A673 (cell line): ENCODE results near the gene ENPP1. TPM values are rescaled to one million over a fixed set of nuclear protein-coding genes. Genes with fewer than 3 reads are reported as not detected.

Experiments
- BruUV-seq: library from RNA; stranded (reverse); fragments of 400-500 nt; replicated peaks from 2 replicates; lab custom pipeline; 2021; lab: Mats Ljungman, UMichigan
- CTCF ChIA-PET: fragments of 300-600 bp; sonication (Branson Sonifier 250); formaldehyde crosslinking; loops from one replicate; lab custom pipeline; 2022; ENCODE audit warnings: antibody characterized with exemption; lab: Charles Lee
- POLR2A ChIA-PET: fragments of 300-600 bp; sonication (Branson Sonifier 250); formaldehyde crosslinking; loops from one replicate; lab custom pipeline; 2022; ENCODE audit warnings: antibody characterized with exemption; ENCODE audit not compliant: low non-redundant PET; lab: Charles Lee
- DNase-seq: peaks from one replicate; pipeline ENCODE4 v3.0.0-alpha.2; 2015; ENCODE audit warnings: low spot score
- H3K27ac ChIP-seq: fragments of 200-600 bp; sonication (generic); 2 replicates; pipeline ENCODE4 v1.5.1; 2016; ENCODE audit warnings: mixed run types, low read depth, mild to moderate bottlenecking, mixed read lengths, antibody characterized with exemption, low read length; ENCODE audit not compliant: poor library complexity, severe bottlenecking
- H3K27me3 ChIP-seq: fragments of 200-600 bp; sonication (generic); replicated peaks from 2 replicates; pipeline ENCODE4 v1.6.1; 2017; ENCODE audit warnings: mixed run types, low read depth, mild to moderate bottlenecking, mixed read lengths, antibody characterized with exemption, low read length; ENCODE audit not compliant: insufficient read depth, poor library complexity
- H3K36me3 ChIP-seq: fragments of 200-600 bp; sonication (generic); 2 replicates; pipeline ENCODE4 v1.6.1; 2016; ENCODE audit warnings: mixed run types, mild to moderate bottlenecking, mixed read lengths, antibody characterized with exemption, low read length; ENCODE audit not compliant: insufficient read depth, poor library complexity, severe bottlenecking
- H3K4me1 ChIP-seq: fragments of 200-600 bp; sonication (generic); 2 replicates; pipeline ENCODE4 v1.6.1; 2017; ENCODE audit warnings: mixed run types, mild to moderate bottlenecking, mixed read lengths, antibody characterized with exemption, low read length; ENCODE audit not compliant: insufficient read depth, poor library complexity, severe bottlenecking
- H3K4me3 ChIP-seq: fragments of 200-600 bp; sonication (generic); 2 replicates; pipeline ENCODE4 v1.5.1; 2016; ENCODE audit warnings: low read depth, mixed run types, mild to moderate bottlenecking, mixed read lengths, low read length; ENCODE audit not compliant: poor library complexity, severe bottlenecking
- H3K9me3 ChIP-seq: fragments of 200-600 bp; sonication (generic); 2 replicates; pipeline ENCODE4 v1.6.1; 2016; ENCODE audit warnings: mixed run types, low read depth, mild to moderate bottlenecking, mixed read lengths, antibody characterized with exemption, low read length; ENCODE audit not compliant: poor library complexity, severe bottlenecking
- CTCF ChIP-seq: fragments of 300-800, 200-600 bp; sonication (generic); conservative IDR thresholded peaks from 2 replicates; pipeline ENCODE4 v1.5.1; 2017; ENCODE audit warnings: low read depth, mild to moderate bottlenecking, antibody characterized with exemption, low read length, moderate library complexity, mixed read lengths
- EZH2 ChIP-seq: fragments of 200-600 bp; sonication (generic); IDR thresholded peaks from 2 replicates; pipeline ENCODE4 v1.6.1; 2017; ENCODE audit warnings: borderline replicate concordance, low read depth, mild to moderate bottlenecking, mixed read lengths, antibody characterized with exemption, low read length; ENCODE audit not compliant: poor library complexity, severe bottlenecking
- intact Hi-C: fragments of 100-400 bp; cut with micrococcal nuclease; formaldehyde crosslinking; loops from one replicate; pipeline ENCODE4 v1.10.0; 2022; ENCODE audit not compliant: unreplicated experiment
- total RNA-seq: library from RNA; stranded (reverse); gene quantifications from 2 replicates; pipeline ENCODE4 v1.2.3, GENCODE V29; 2021

Gene ENPP1
- total RNA-seq, 1 experiment from 2014 or later, result 19.5 TPM

GRCh38 chr6:131917318-131917717 lies 109.5 kb downstream of the ENPP1 start:
- H3K4me1 ChIP-seq, result peaks cover under 1% of the 10 kb centered on the region
- TF ChIP-seq EZH2, result no peak
- no peak for TF ChIP-seq CTCF
- no peaks in the 10 kb centered on the region for H3K36me3 ChIP-seq
- intact Hi-C loops, result no loop called here
- H3K4me3 ChIP-seq, result no peak overlapping the region
- no peak overlapping the region for H3K27ac ChIP-seq
- H3K27me3 ChIP-seq, result no peaks in the 10 kb centered on the region
- no peak for DNase-seq
- ChIA-PET POLR2A (interaction anchor here (0.7 kb wide), 1 partner anchor 8 kb away, joined by 7 read pairs; no protein-coding TSS in a partner anchor), CTCF (interaction anchor here (0.6 kb wide), 1 partner anchor 213 kb away, joined by 4 read pairs; no protein-coding TSS in a partner anchor)
- H3K9me3 ChIP-seq, result no peaks in the 10 kb centered on the region
- BruUV-seq, result no TSS peak

GRCh38 chr6:131917763-131918649 lies 110.2 kb downstream of the ENPP1 start:
- POLR2A ChIA-PET, result interaction anchor here (0.7 kb wide), 1 partner anchor 8 kb away, joined by 7 read pairs; no protein-coding TSS in a partner anchor
- TF ChIP-seq EZH2 (no peak), CTCF (no peak)
- Histone ChIP-seq H3K27me3 (no peaks in the 10 kb centered on the region), H3K27ac (no peak overlapping the region), H3K4me3 (no peak overlapping the region), H3K36me3 (no peaks in the 10 kb centered on the region), H3K4me1 (no peaks in the 10 kb centered on the region), H3K9me3 (no peaks in the 10 kb centered on the region)
- DNase-seq, result no peak
- CTCF ChIA-PET, result interaction anchor here (0.5 kb wide), 1 partner anchor 343 kb away, joined by 3 read pairs; no protein-coding TSS in a partner anchor
- BruUV-seq, result no TSS peak
- intact Hi-C loops, result no loop called here

GRCh38 chr6:131918650-131919355 lies 111.0 kb downstream of the ENPP1 start:
- CTCF ChIA-PET, result no interaction called here
- H3K27me3 ChIP-seq, result no peaks in the 10 kb centered on the region
- TF ChIP-seq CTCF (no peak), EZH2 (no peak)
- intact Hi-C loops, result no loop called here
- H3K9me3 ChIP-seq, result no peaks in the 10 kb centered on the region
- POLR2A ChIA-PET, result no interaction called here
- H3K36me3 ChIP-seq, result no peaks in the 10 kb centered on the region
- H3K4me3 ChIP-seq, result no peak overlapping the region
- DNase-seq, result no peak
- no TSS peak for BruUV-seq
- H3K4me1 ChIP-seq, result no peaks in the 10 kb centered on the region
- no peak overlapping the region for H3K27ac ChIP-seq
